ENCODE results near the gene DIDO1. TPM values are rescaled to one million over a fixed set of nuclear protein-coding genes. Genes with fewer than 3 reads are reported as not detected.

Gene DIDO1
- total and polyA plus RNA-seq, 2 donors (not counting 1 experiment from before 2014, with no cell fraction given), result 25.9 to 33.2 TPM

DNA sequence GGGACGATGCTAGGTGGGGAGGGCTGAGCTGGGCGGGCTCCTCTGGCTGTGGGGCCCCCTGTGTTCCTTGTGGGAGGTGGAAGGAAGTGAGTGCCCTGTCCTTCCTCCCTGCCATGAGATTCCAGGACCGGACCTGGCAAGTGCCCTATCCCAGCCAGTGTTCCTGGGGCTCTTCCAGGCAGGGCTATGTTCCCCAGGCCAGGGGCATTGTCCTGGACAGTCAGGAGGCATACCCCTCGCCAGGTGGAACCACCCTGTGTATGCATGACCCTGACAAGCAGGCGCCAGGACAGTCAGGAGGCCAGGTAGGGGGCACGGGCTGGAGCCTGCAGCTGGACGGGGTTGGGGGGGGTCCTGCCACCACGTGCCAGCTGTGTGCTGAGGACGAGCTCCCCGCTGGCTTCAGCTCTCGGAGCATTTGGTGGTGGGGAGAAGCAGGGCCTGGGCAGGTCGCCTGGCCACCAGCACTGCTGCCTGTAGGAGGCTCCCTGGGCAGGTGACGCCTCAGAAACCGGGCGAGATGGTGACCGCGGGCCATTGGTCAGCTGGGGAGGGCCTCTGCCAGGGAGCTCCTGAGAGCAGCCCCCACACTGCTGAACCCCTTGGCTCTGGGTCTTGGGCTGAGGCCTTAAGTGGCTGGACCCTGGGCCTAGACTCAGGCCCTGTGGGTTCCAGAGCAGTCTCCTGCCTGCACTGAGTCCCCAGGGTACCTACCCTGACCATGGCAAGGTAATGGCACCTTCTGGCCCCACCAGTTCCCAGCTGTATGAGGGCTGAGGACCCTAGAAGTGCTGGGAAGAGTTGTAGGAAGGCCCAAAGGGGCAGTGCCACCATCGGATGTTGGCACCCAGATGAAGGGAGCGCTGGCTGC lies 26.9 kb upstream of the DIDO1 start:
- no peaks in the 10 kb centered on the region for H3K79me2 ChIP-seq (ENCODE audit: control insufficient read depth, insufficient read depth, low read length)
- peaks cover 7% of the 10 kb centered on the region for H3K4me1 ChIP-seq (ENCODE audit: control insufficient read depth, extremely low read depth, insufficient read depth, low read length)
- H3K27ac ChIP-seq (ENCODE audit: insufficient read depth, low read length), result peak overlapping the region; percentile 83
- H3K9me3 ChIP-seq (ENCODE audit: control insufficient read depth, insufficient read depth, low read depth, low read length), result no peaks in the 10 kb centered on the region
- H3K4me2 ChIP-seq (ENCODE audit: extremely low read depth, insufficient read depth, low read length), result peak overlapping the region; percentile 66
- H3K4me3 ChIP-seq (replicated peaks in 1 of 4; ENCODE audit: control extremely low read depth in 1 of 4, insufficient read depth in 1 of 4, low read depth in 3 of 4, low read length in 4 of 4), result peak overlapping the region; percentile 10 to 46 (median 36)
- H3K36me3 ChIP-seq (ENCODE audit: control insufficient read depth, insufficient read depth, low read length), result peaks cover 5% of the 10 kb centered on the region
- no peak for TF ChIP-seq EZH2 (IDR thresholded peaks at IDR 0.05; ENCODE audit: low read length, missing control alignments)
- TF ChIP-seq, protein P1, sequence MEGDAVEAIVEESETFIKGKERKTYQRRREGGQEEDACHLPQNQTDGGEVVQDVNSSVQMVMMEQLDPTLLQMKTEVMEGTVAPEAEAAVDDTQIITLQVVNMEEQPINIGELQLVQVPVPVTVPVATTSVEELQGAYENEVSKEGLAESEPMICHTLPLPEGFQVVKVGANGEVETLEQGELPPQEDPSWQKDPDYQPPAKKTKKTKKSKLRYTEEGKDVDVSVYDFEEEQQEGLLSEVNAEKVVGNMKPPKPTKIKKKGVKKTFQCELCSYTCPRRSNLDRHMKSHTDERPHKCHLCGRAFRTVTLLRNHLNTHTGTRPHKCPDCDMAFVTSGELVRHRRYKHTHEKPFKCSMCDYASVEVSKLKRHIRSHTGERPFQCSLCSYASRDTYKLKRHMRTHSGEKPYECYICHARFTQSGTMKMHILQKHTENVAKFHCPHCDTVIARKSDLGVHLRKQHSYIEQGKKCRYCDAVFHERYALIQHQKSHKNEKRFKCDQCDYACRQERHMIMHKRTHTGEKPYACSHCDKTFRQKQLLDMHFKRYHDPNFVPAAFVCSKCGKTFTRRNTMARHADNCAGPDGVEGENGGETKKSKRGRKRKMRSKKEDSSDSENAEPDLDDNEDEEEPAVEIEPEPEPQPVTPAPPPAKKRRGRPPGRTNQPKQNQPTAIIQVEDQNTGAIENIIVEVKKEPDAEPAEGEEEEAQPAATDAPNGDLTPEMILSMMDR (conservative IDR thresholded peaks at IDR 0.05 in 1 of 2, IDR thresholded peaks at IDR 0.05 in 1 of 2; ENCODE audit: low read depth in 1 of 2, low read length in 2 of 2), result no peak
- H3K9ac ChIP-seq (ENCODE audit: insufficient read depth, low read length), result peak overlapping the region; percentile 63
- no peak for DNase-seq (ENCODE audit: low read depth in 2 of 2)
- no peaks in the 10 kb centered on the region for H3K27me3 ChIP-seq (ENCODE audit: control insufficient read depth, insufficient read depth, low read length)
- no peaks in the 10 kb centered on the region for H4K20me1 ChIP-seq (ENCODE audit: control insufficient read depth, extremely low read depth, insufficient read depth, low read length)
- H2AFZ ChIP-seq (ENCODE audit: low read length), result peak overlapping the region; percentile 76

DNA sequence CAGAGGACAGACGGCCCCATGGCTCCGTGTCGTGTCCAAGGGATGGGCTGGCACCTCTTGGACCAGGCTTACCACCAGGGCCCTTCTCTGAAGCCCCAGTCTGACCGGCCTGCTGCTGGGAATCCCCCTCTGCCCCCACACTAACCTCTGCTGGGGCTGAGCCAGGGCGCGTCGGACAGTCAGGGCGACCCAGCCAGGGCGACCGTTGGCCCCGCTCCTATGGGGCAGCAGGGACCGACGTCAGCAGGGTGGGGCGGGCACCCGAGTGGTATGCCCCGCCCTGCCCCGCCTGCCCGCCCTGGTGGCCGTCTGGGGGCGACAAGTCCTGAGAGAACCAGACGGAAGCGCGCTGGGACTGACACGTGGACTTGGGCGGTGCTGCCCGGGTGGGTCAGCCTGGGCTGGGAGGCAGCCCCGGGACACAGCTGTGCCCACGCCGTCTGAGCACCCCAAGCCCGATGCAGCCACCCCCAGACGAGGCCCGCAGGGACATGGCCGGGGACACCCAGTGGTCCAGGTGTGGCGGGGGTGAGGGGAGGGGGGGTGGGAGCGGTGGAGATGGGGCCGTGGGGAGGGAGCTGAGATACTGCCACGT lies 26.2 kb upstream of the DIDO1 start, which contains the start of gene SLC17A9:
SLC17A9 (plus strand) TSS at position 337 of the 595 bp plus-strand sequence; CDS start at position 459, 122 bp downstream.
- peaks cover 7% of the 10 kb centered on the region for H3K4me1 ChIP-seq (ENCODE audit: control insufficient read depth, extremely low read depth, insufficient read depth, low read length)
- peak within 1 kb of the TSS; percentile 66 for H3K4me2 ChIP-seq (ENCODE audit: extremely low read depth, insufficient read depth, low read length)
- H3K36me3 ChIP-seq (ENCODE audit: control insufficient read depth, insufficient read depth, low read length), result peaks cover 5% of the 10 kb centered on the region
- no peaks in the 10 kb centered on the region for H3K79me2 ChIP-seq (ENCODE audit: control insufficient read depth, insufficient read depth, low read length)
- no peaks in the 10 kb centered on the region for H4K20me1 ChIP-seq (ENCODE audit: control insufficient read depth, extremely low read depth, insufficient read depth, low read length)
- peak; percentile 25 to 39 for DNase-seq (ENCODE audit: low read depth in 2 of 2)
- peak within 1 kb of the TSS; percentile 76 for H2AFZ ChIP-seq (ENCODE audit: low read length)
- peak within 1 kb of the TSS; percentile 10 to 46 (median 36) for H3K4me3 ChIP-seq (replicated peaks in 1 of 4; ENCODE audit: control extremely low read depth in 1 of 4, insufficient read depth in 1 of 4, low read depth in 3 of 4, low read length in 4 of 4)
- H3K27me3 ChIP-seq (ENCODE audit: control insufficient read depth, insufficient read depth, low read length), result no peaks in the 10 kb centered on the region
- TF ChIP-seq, protein P1 (conservative IDR thresholded peaks at IDR 0.05 in 1 of 2, IDR thresholded peaks at IDR 0.05 in 1 of 2; ENCODE audit: low read depth in 1 of 2, low read length in 2 of 2), result no peak
- TF ChIP-seq EZH2 (IDR thresholded peaks at IDR 0.05; ENCODE audit: low read length, missing control alignments), result no peak
- H3K9me3 ChIP-seq (ENCODE audit: control insufficient read depth, insufficient read depth, low read depth, low read length), result no peaks in the 10 kb centered on the region
- H3K9ac ChIP-seq (ENCODE audit: insufficient read depth, low read length), result peak within 1 kb of the TSS; percentile 63
- peak within 1 kb of the TSS; percentile 83 for H3K27ac ChIP-seq (ENCODE audit: insufficient read depth, low read length)

DNA sequence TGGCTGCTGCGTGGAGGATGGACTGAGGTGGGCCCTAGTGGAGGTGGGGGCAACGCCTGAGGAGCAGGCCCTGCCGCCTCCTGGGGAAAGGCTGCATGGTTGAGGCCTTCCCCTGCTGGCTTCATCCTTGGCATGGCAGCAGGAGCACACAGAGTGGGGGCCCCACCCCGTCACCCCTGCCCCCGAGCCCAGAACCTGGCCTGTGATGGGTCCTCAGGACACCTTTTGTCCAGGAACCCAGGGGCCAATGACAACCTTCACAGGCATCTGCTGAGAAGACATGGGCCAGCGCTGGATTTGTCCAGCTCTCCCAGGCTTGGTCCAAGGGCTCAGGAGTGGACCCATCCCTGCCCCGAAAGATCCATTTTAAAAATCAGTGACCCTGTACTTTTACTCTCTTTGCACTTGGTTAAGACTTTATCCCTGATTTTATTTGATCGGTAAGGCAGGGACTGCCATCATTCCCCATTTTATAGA lies 25.6 kb upstream of the DIDO1 start:
- Histone ChIP-seq H3K4me2 (ENCODE audit: extremely low read depth, insufficient read depth, low read length) (no peak overlapping the region), H2AFZ (ENCODE audit: low read length) (peak overlapping the region; percentile 50), H3K27ac (ENCODE audit: insufficient read depth, low read length) (peak overlapping the region; percentile 64), H3K27me3 (ENCODE audit: control insufficient read depth, insufficient read depth, low read length) (no peaks in the 10 kb centered on the region), H3K4me1 (ENCODE audit: control insufficient read depth, extremely low read depth, insufficient read depth, low read length) (peaks cover 7% of the 10 kb centered on the region), H3K4me3 (replicated peaks in 1 of 4; ENCODE audit: control extremely low read depth in 1 of 4, insufficient read depth in 1 of 4, low read depth in 3 of 4, low read length in 4 of 4) (peak overlapping the region in 2 of 4 experiments; percentile 21 to 42), H3K9ac (ENCODE audit: insufficient read depth, low read length) (no peak overlapping the region), H3K79me2 (ENCODE audit: control insufficient read depth, insufficient read depth, low read length) (no peaks in the 10 kb centered on the region), H3K9me3 (ENCODE audit: control insufficient read depth, insufficient read depth, low read depth, low read length) (no peaks in the 10 kb centered on the region), H4K20me1 (ENCODE audit: control insufficient read depth, extremely low read depth, insufficient read depth, low read length) (no peaks in the 10 kb centered on the region), H3K36me3 (ENCODE audit: control insufficient read depth, insufficient read depth, low read length) (peaks cover 5% of the 10 kb centered on the region)
- TF ChIP-seq, protein P1 (conservative IDR thresholded peaks at IDR 0.05 in 1 of 2, IDR thresholded peaks at IDR 0.05 in 1 of 2; ENCODE audit: low read depth in 1 of 2, low read length in 2 of 2), result no peak
- TF ChIP-seq EZH2 (IDR thresholded peaks at IDR 0.05; ENCODE audit: low read length, missing control alignments), result no peak
- DNase-seq (ENCODE audit: low read depth in 2 of 2), result no peak
